ENCODE results near the gene PHKA1.
"Not testable (repeated sequence)": the region's sequence is repeated elsewhere in the genome, so short reads cannot be mapped to it uniquely, and the experiment has no call there.

PHKA1 gene

DNA sequence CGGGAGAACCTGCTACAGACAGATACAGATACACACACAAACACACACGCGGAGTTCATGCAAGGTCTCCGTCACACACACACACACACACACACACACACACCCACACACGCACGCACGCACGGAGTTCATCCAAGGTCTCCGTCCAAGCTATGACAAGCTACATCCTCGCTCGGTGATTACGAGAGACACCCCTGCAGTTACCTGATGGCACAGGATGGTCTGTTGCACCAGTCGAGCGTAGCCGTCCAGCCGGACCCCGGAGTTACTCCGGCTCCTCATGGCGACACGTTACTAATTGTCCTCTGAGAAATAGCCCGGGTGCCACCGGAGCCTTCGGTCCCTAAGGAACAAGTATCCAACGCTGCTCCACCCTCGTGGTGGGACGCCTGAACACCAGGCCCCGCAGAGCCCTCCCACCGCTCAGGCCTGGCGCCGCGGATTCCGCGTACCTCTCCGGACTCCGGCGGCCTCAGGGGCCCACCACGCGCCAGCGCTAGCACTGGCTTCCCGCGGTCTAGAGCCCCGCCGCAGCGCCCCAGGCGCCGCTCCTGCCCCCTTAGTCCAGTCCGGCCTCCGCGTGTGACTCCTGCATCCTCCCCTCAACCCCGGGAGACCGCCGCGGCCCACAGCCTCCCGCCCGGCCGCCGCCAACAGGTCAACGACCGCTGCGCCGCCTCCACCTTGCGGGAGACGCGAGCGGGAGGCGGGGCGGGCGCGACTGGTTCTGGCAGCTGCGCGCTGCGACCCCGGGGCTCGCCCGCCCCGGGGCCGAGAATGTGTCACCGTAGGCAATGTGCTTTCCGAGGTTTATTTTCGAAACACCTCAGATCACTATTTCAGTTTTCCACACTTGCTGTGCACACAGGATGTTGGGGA is at the start of gene PHKA1:
Gene PHKA1 (minus strand): TSS at position 708 of the 879 bp plus-strand sequence. CDS start 426 bp downstream, at position 282.
- DNase-seq (ENCODE audit: low spot score in 2 of 2): peak in 1 of 2 experiments; percentile 82
- H3K36me3 ChIP-seq (replicated peaks); in situ Hi-C loops (cut with MboI; ENCODE audit: low sequenced_read_pairs); H3K27me3 ChIP-seq (ENCODE audit: low read depth); H3K9me3 ChIP-seq: not testable (repeated sequence)
- peaks cover 18% of the 10 kb centered on the region for H3K4me1 ChIP-seq
- H3K4me3 ChIP-seq: peak within 1 kb of the TSS; percentile 43

DNA sequence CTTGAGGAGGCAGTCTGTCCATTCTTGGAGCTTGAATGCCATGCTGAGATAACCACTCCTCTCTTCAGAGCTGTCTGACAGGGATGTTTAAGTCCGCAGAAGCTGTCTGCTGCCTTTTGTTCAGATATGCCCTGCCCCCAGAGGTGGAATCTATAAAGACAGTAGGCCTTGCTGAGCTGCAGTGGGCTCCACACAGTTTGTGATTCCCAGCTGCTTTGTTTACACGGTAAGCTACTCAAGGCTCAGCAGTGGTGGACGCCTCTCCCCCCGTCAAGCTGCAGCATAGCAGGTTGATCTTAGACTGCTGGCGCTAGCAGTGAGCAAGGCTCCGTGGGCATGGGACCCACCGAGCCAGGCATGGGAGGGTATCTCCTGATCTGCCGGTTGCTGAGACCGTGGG is 46.3 kb upstream of the PHKA1 start:
- in situ Hi-C loops (cut with MboI; ENCODE audit: low sequenced_read_pairs); H3K4me1 ChIP-seq: not testable (repeated sequence)

DNA sequence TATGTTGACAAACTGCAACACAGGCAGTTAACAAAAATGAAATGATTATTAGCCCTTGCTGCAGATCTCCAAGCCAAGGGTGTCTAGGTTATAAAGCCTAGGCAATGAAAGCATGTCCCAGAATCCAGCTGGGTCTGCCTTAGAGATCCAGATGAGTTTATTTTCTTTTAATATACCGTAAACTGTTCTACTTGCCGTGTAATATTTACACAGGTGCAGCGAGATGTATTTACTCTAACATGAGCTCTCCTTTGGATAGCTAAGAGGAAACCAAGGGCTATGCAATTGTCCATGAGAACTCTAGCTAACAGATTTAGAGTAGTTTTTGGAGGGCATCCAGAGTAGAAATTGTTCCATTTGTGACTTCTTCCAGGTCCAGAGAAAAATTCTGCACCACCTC is 34.4 kb upstream of the PHKA1 start:
- in situ Hi-C loops (cut with MboI; ENCODE audit: low sequenced_read_pairs); H3K9me3 ChIP-seq; DNase-seq (ENCODE audit: low spot score in 2 of 2): not testable (repeated sequence)

More for the DNA sequence above, 46.3 kb upstream of the PHKA1 start:
- not testable (repeated sequence) for H3K4me3 ChIP-seq; H3K9me3 ChIP-seq; H3K36me3 ChIP-seq (replicated peaks); H3K27me3 ChIP-seq (ENCODE audit: low read depth); DNase-seq (ENCODE audit: low spot score in 2 of 2)

DNA sequence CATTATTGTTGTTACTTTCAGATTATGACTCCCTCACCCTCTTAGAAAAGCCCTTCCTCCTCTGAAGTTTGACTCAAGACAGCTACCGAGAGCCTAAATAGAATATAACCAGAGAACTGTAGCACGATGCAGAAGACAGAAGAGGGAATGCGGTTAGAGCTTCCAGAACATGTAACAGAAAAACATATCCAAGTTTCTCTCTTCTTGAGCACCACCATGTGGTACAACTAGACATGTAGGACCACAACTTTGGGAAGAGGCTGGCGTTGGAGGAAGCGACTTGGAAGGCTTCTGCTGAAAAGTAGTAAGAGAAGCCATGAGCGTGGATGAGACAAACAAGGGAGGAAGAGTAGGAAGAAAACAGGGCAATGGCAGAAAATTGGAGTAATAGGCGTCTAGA is 31.4 kb upstream of the PHKA1 start:
- H3K9me3 ChIP-seq; H3K4me1 ChIP-seq; in situ Hi-C loops (cut with MboI; ENCODE audit: low sequenced_read_pairs); H3K36me3 ChIP-seq (replicated peaks); H3K4me3 ChIP-seq; H3K27me3 ChIP-seq (ENCODE audit: low read depth); DNase-seq (ENCODE audit: low spot score in 2 of 2): not testable (repeated sequence)

More for the DNA sequence above, 34.4 kb upstream of the PHKA1 start:
- H3K4me3 ChIP-seq; H3K27me3 ChIP-seq (ENCODE audit: low read depth); H3K4me1 ChIP-seq; H3K36me3 ChIP-seq (replicated peaks): not testable (repeated sequence)

DNA sequence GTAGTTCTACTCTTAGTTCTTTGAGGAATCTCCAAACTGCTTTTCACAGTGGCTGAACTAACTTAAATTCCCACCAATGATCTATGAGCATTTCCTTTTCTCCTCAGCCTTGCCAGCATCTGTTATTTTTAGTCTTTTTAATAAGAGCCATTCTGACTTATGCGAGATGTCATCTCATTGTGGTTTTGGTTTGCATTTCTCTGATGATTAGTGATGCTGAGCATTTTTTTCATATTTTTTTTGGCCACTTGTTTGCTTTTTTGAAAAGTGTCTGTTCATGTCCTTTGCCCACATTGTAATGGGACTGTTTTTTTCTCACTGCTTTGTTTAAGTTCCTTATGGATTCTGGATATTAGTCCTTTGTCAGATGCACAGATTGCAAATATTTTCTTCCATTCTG is 21.5 kb upstream of the PHKA1 start:
- no peak overlapping the region for H3K4me3 ChIP-seq
- no peaks in the 10 kb centered on the region for H3K9me3 ChIP-seq
- no peaks in the 10 kb centered on the region for H3K36me3 ChIP-seq (replicated peaks)
- 0 out of 2 replicates have a peak, but pooled peaks cover 2% of the 10 kb centered on the region for H3K27me3 ChIP-seq (ENCODE audit: low read depth)
- DNase-seq (ENCODE audit: low spot score in 2 of 2): no peak
- H3K4me1 ChIP-seq: no peaks in the 10 kb centered on the region
- in situ Hi-C loops (cut with MboI; ENCODE audit: low sequenced_read_pairs): no loop called here

DNA sequence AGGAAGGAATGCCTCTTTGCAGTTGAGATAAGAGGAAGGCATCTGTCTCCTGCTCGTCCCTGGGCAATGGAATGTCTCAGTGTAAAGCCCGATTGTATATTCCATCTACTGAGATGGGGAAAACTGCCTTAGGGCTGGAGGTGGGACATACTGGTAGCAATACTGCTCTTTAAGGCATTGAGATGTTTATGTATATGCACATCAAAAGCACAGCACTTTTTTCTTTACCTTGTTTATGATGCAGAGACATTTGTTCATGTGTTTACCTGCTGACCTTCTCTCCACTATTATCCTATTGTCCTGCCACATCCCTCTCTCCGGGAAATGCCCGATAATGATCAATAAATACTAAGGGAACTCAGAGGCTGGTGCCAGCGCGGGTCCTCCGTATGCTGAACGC is 19.5 kb upstream of the PHKA1 start:
- H3K4me3 ChIP-seq; DNase-seq (ENCODE audit: low spot score in 2 of 2); in situ Hi-C loops (cut with MboI; ENCODE audit: low sequenced_read_pairs); H3K9me3 ChIP-seq; H3K4me1 ChIP-seq; H3K27me3 ChIP-seq (ENCODE audit: low read depth); H3K36me3 ChIP-seq (replicated peaks): not testable (repeated sequence)

DNA sequence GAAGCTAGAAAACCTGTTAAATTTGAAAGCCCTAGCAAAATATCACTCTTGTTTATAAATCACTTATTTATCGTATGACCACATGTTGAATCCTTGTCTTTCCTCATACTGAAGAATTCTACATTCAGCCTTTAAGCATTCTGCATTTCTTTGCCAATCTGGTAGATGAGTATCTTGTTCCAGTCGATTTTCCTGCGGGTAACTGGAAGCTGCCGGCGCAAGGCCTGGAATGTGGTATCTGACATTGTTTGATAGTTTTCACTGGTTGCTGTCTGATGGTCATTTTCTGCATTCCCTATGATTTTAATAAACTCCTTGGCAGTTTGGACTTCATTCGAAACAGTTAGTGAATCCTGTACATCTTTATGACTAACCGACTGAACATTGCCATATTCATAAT is 13.7 kb upstream of the PHKA1 start:
- no peaks in the 10 kb centered on the region for H3K36me3 ChIP-seq (replicated peaks)
- H3K4me1 ChIP-seq: peaks cover 5% of the 10 kb centered on the region
- no peak for DNase-seq (ENCODE audit: low spot score in 2 of 2)
- no peak overlapping the region for H3K4me3 ChIP-seq
- no peaks in the 10 kb centered on the region for H3K9me3 ChIP-seq
- in situ Hi-C loops (cut with MboI; ENCODE audit: low sequenced_read_pairs): no loop called here
- no peaks in the 10 kb centered on the region; the same call in 1 of the 2 replicates for H3K27me3 ChIP-seq (ENCODE audit: low read depth)

DNA sequence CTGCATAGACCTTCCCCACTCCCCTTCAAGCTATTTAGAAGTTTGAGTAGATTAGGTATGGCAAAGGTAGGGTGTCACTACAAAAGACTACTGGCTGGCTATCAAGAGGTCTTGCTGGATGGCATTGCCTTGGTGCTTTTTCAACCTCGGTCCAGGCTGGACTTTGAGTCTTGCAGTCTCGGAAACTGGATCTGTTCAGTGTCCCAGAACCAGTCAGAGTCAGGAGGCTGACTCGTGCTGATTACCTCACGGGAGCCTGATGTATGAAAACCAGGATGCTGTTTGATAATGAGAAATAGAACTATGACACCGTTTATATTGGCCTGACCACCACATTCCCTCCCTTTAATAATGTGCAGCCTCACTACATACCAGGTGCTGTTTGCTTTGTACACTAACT is 2.7 kb upstream of the PHKA1 start:
- H3K36me3 ChIP-seq (replicated peaks): no peaks in the 10 kb centered on the region
- no peak for DNase-seq (ENCODE audit: low spot score in 2 of 2)
- in situ Hi-C loops (cut with MboI; ENCODE audit: low sequenced_read_pairs): no loop called here
- no peaks in the 10 kb centered on the region for H3K9me3 ChIP-seq
- H3K4me3 ChIP-seq: no peak overlapping the region
- H3K27me3 ChIP-seq (ENCODE audit: low read depth): no peaks in the 10 kb centered on the region
- peaks cover 18% of the 10 kb centered on the region for H3K4me1 ChIP-seq

DNA sequence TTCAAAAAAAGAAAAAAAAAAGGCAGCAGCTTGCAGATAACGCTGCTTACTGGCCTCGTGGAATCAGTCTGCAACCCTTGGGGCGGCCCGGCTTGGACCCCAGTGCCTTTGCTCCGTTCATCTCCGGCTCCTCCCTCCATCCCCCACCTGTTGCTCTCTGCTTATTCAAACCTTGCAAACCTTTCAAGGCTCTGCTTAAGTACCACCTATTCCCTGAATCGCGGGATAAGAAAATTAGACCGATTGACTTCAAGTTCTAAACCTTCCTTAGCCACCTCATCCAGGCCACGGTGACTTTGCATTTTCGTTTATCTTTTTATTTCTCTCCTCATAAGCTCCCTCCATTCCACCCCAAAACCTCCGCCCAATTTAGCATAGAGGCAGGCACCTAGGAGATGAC is 1.4 kb upstream of the PHKA1 start:
- no peak for DNase-seq (ENCODE audit: low spot score in 2 of 2)
- H3K36me3 ChIP-seq (replicated peaks): no peaks in the 10 kb centered on the region
- H3K9me3 ChIP-seq: no peaks in the 10 kb centered on the region
- H3K4me1 ChIP-seq: peaks cover 18% of the 10 kb centered on the region
- H3K4me3 ChIP-seq: no peak overlapping the region
- in situ Hi-C loops (cut with MboI; ENCODE audit: low sequenced_read_pairs): no loop called here
- no peaks in the 10 kb centered on the region for H3K27me3 ChIP-seq (ENCODE audit: low read depth)

DNA sequence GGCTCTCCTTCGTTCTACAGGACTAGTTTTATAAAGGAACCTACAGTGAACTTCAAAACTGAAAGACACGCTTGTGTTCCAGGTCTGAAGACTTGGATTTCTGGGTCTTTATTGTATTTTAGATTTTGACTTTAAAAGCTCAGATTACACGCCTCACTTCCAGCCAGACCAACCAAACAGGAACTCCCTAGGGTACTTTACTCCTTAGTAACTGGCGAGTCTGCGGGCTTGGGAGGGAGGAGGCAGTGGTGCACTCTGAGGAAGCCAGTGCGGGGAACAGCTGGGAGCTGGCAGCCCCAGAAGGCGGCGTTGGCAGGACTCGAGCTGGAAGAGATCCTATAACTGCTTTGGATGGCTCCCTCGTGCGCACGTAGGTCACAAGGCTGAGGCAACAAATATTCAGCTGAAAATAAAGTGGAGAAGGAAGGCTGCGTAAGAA is 391 bp upstream of the PHKA1 start:
- in situ Hi-C loops (cut with MboI; ENCODE audit: low sequenced_read_pairs): no loop called here
- peaks cover 18% of the 10 kb centered on the region for H3K4me1 ChIP-seq
- H3K9me3 ChIP-seq: no peaks in the 10 kb centered on the region
- peak; percentile 75 to 80 for DNase-seq (ENCODE audit: low spot score in 2 of 2)
- no peaks in the 10 kb centered on the region for H3K27me3 ChIP-seq (ENCODE audit: low read depth)
- H3K4me3 ChIP-seq: peak overlapping the region; percentile 43
- no peaks in the 10 kb centered on the region for H3K36me3 ChIP-seq (replicated peaks)

DNA sequence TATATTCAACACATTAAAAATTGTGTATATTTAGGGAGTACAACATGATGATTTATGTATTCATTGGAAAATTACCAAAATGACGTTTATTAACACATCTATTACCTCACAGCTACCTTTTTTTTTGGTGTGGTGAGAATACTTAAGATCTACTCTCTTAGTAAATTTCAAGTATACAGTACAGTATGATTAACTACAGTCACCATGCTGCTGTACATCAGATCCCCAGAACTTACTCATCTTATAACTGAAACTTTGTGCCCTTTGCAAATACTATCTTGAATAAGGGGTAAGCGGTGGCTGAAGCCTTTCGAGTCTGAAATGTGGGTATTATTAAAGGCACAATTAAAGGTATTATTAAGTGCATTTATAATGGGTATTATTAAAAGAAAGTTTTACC is 976 bp downstream of the PHKA1 start:
- in situ Hi-C loops (cut with MboI; ENCODE audit: low sequenced_read_pairs): no loop called here
- peaks cover 23% of the 10 kb centered on the region for H3K4me1 ChIP-seq
- H3K36me3 ChIP-seq (replicated peaks): no peaks in the 10 kb centered on the region; the same call in 1 of the 2 replicates
- H3K27me3 ChIP-seq (ENCODE audit: low read depth): no peaks in the 10 kb centered on the region
- peak overlapping the region; percentile 43 for H3K4me3 ChIP-seq
- H3K9me3 ChIP-seq: no peaks in the 10 kb centered on the region
- DNase-seq (ENCODE audit: low spot score in 2 of 2): no peak

DNA sequence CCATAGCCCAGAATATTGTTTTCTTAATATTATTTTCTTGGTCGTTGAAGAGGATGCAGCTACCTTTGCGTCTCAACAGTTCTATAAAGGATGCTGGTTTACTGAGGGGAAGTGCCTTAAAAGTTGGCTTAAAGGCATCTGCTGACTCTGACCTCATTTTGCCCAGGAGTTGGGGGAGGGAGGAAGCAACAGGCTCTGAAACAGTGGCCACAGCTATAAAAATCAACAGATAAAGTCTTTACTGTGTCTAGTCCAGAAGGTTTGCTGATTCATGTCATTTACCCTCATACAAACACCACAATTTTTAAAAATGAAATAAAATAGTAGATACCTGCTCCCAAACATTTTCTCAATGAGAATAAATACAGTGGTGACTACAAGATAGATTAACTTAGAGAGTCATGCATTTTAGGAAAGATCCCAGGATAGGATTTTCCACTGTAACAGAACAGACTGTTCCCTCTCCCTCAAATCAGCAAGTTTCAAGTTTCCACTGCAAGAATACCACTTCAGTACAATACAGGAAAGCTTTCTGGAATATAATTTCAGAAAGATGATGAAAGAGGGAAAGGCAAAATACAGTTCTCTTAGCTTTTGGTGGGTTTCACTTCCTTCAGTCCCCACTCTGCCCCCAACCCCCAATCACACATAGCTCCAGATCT is 1.9 kb downstream of the PHKA1 start:
- DNase-seq (ENCODE audit: low spot score in 2 of 2): no peak
- in situ Hi-C loops (cut with MboI; ENCODE audit: low sequenced_read_pairs): no loop called here

DNA sequence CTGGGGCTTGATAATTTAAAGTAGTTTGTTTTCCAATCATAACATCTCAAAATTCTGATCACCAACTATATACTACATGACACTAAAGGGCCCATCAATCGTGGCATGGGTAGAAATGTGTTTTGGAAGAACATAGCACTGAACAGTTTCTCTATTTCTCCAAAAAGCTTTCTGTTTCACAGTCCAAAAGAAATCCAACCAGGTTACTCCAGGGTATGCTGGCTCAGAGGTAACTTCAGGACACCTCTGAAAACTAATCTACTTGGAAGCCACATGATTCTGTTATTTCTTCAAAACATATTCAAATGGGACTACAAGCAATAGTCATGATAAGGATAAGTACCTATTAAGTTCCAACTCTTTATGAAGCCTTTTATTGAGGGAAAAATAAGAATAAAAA is 8.3 kb downstream of the PHKA1 start:
- in situ Hi-C loops (cut with MboI; ENCODE audit: low sequenced_read_pairs): no loop called here
- H3K4me3 ChIP-seq: no peak overlapping the region
- no peaks in the 10 kb centered on the region for H3K9me3 ChIP-seq
- DNase-seq (ENCODE audit: low spot score in 2 of 2): peak in 1 of 2 experiments; percentile 48
- peaks cover 19% of the 10 kb centered on the region for H3K4me1 ChIP-seq
- no peaks in the 10 kb centered on the region for H3K27me3 ChIP-seq (ENCODE audit: low read depth)
- H3K36me3 ChIP-seq (replicated peaks): peaks cover 3% of the 10 kb centered on the region

More for the DNA sequence above, 1.9 kb downstream of the PHKA1 start:
- H3K4me1 ChIP-seq: peaks cover 27% of the 10 kb centered on the region
- H3K9me3 ChIP-seq: no peaks in the 10 kb centered on the region
- H3K27me3 ChIP-seq (ENCODE audit: low read depth): no peaks in the 10 kb centered on the region
- H3K4me3 ChIP-seq: peak overlapping the region; percentile 43
- no peaks in the 10 kb centered on the region; the same call in 1 of the 2 replicates for H3K36me3 ChIP-seq (replicated peaks)

DNA sequence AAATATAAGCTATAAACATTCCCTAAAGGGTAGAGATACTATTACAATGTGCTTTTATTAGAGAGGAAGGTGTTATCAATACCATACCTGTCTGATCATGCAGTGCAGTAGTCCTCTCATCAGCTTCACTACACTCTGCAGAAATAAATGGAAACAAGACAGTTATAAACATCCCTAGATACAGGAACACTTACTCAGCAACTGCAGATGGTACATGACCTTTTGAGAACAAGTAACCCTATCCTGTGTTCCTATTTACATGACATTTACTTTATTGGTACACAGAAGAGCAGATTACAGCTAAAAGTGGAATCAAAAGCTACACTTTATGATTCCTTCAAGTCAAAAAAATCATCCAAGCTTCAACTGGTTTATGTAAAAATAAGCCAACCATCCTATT is 9.0 kb downstream of the PHKA1 start:
- Histone ChIP-seq H3K9me3 (no peaks in the 10 kb centered on the region), H3K4me1 (peaks cover 19% of the 10 kb centered on the region), H3K36me3 (replicated peaks) (peaks cover 3% of the 10 kb centered on the region), H3K27me3 (ENCODE audit: low read depth) (no peaks in the 10 kb centered on the region), H3K4me3 (no peak overlapping the region)
- DNase-seq (ENCODE audit: low spot score in 2 of 2): no peak
- in situ Hi-C loops (cut with MboI; ENCODE audit: low sequenced_read_pairs): no loop called here
